Natural killer cell treated with Interleukin-12 subunit alpha and Interleukin-12 subunit beta and Interleukin-15 and Interleukin-18, amount 100 ng/mL, for 72 hours (primary cell): ENCODE measurements around the gene SCN5A. TPM values are rescaled to one million over a fixed set of nuclear protein-coding genes. Genes with fewer than 3 reads are reported as not detected.

Experiments
- ATAC-seq, 2 donors: fragments of 150-1000 bp; cut with Tn5 transposase in 1 of 2; sonication (Bioruptor Pico), chemical (Tn5 transposase) in 1 of 2; 2 replicates each; pipeline ENCODE4 v1.10.0; 2021
- DNase-seq: peaks from one replicate; pipeline ENCODE4 v3.0.0; 2022; ENCODE audit warnings: low spot score
- H3K27ac Mint-ChIP-seq, 2 donors: 1 replicate in 1 of 2; 2 replicates in 1 of 2; pipeline ENCODE4 v1.8.0; 2022; ENCODE audit warnings: mixed read lengths in 2 of 2, mild to moderate bottlenecking in 1 of 2, moderate library complexity in 1 of 2
- H3K27me3 Mint-ChIP-seq, 2 donors: 1 replicate in 1 of 2; 2 replicates in 1 of 2; pipeline ENCODE4 v1.8.0; 2022; ENCODE audit warnings: mixed read lengths in 2 of 2
- H3K36me3 Mint-ChIP-seq: one replicate; pipeline ENCODE4 v1.8.0; 2022; ENCODE audit warnings: mixed read lengths
- H3K4me1 Mint-ChIP-seq, 2 donors: 1 replicate in 1 of 2; 2 replicates in 1 of 2; pipeline ENCODE4 v1.8.0; 2022; ENCODE audit warnings: low read depth in 2 of 2, mixed read lengths in 2 of 2, mild to moderate bottlenecking in 1 of 2
- H3K4me3 Mint-ChIP-seq: one replicate; pipeline ENCODE4 v1.8.0; 2022; ENCODE audit warnings: mixed read lengths
- H3K9me3 Mint-ChIP-seq: 2 replicates; pipeline ENCODE4 v1.8.0; 2022; ENCODE audit warnings: mixed read lengths
- total RNA-seq, 2 donors: library from RNA; stranded (reverse); gene quantifications; one replicate each; pipeline ENCODE4 v1.2.3, GENCODE V29; 2022

Gene SCN5A
- total RNA-seq, 2 donors from 2014 or later = 0.14 TPM; not detected in 1

DNA sequence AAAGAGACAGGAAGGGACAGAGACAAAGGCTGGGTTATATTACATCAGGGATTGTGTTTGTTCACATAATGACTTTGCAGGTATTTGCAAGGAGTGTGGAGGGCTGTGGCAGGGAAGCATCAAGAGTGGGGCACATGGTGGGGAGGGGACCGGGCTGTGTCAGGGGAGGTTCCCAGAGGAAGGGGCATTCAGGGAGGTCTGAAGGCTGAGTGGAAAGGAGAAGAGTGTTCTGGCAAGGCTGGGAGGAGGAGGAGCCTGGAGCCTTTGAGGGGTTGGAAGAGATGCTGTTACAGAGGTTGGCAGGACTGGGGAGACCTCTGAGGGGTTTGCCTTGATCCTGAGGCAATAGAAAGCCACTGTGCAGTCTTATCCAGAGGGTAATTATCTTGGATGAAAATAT, 103.9 kb downstream of the SCN5A start:
- no peak for DNase-seq
- H3K9me3 Mint-ChIP-seq = no peaks in the 10 kb centered on the region
- H3K4me1 Mint-ChIP-seq = no peaks in the 10 kb centered on the region
- peaks cover 0 to 7% of the 10 kb centered on the region in 2 donors for H3K27me3 Mint-ChIP-seq
- no peaks in the 10 kb centered on the region for H3K36me3 Mint-ChIP-seq
- no peak overlapping the region for H3K4me3 Mint-ChIP-seq
- H3K27ac Mint-ChIP-seq = no peak overlapping the region
- ATAC-seq = no peak

GRCh38 chr3:38544926-38545325, 104.6 kb downstream of the SCN5A start:
- ATAC-seq (no peak), DNase-seq (no peak)
- H3K27ac Mint-ChIP-seq = no peak overlapping the region

GRCh38 chr3:38543586-38543985, 105.9 kb downstream of the SCN5A start:
- DNase-seq (no peak), ATAC-seq (no peak)
- Mint-ChIP-seq H3K27ac (no peak overlapping the region), H3K4me1 (no peaks in the 10 kb centered on the region), H3K27me3 (peaks cover 0 to 7% of the 10 kb centered on the region in 2 donors), H3K36me3 (no peaks in the 10 kb centered on the region), H3K4me3 (no peak overlapping the region), H3K9me3 (no peaks in the 10 kb centered on the region)

More at GRCh38 chr3:38544926-38545325, 104.6 kb downstream of the SCN5A start:
- Mint-ChIP-seq H3K27me3 (peaks cover 0 to 7% of the 10 kb centered on the region in 2 donors), H3K36me3 (no peaks in the 10 kb centered on the region), H3K4me3 (no peak overlapping the region), H3K9me3 (no peaks in the 10 kb centered on the region), H3K4me1 (no peaks in the 10 kb centered on the region)

- ATAC-seq = no peak
- Mint-ChIP-seq H3K27ac (no peak overlapping the region), H3K4me3 (no peak overlapping the region), H3K36me3 (no peaks in the 10 kb centered on the region), H3K4me1 (no peaks in the 10 kb centered on the region), H3K9me3 (no peaks in the 10 kb centered on the region), H3K27me3 (peaks cover 0 to 7% of the 10 kb centered on the region in 2 donors)
- no peak for DNase-seq
Measured at GRCh38 chr3:38542401-38543298, 106.8 kb downstream of the SCN5A start.

- peaks cover 0 to 7% of the 10 kb centered on the region in 2 donors for H3K27me3 Mint-ChIP-seq
- H3K4me3 Mint-ChIP-seq = no peak overlapping the region
- no peak for DNase-seq
- no peaks in the 10 kb centered on the region for H3K4me1 Mint-ChIP-seq
- no peaks in the 10 kb centered on the region for H3K36me3 Mint-ChIP-seq
- no peak for ATAC-seq
- no peak overlapping the region for H3K27ac Mint-ChIP-seq
- no peaks in the 10 kb centered on the region for H3K9me3 Mint-ChIP-seq
Measured at GRCh38 chr3:38541806-38542205, 107.7 kb downstream of the SCN5A start.

DNA sequence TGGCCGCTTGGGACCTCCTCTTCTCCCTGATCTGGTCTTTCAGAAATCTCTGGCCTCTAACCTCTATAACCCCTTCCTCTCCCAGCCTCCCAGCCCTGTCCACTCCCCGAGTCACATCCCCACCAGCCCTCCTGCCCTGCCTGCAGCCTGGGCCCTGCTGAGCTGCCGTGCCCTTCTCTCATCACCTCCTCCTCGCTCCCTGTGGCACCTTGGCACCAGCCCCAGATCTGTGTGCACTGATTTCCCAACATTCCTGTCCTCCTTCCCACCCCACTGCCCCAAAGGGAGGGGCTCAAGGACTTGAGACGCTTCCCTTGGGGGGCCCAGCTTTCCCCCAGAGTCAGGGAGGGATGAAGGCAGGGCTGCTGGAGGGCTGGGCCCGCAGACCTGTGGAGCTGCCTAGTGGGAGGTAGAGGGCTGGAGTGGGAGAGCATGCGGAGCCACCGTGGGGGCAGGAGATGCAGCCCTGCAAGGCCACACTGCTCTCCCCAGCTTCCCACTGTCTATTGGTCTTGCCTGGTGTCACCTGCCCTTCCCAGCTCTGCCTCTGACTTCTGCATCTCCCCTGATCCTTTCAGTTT, 110.6 kb downstream of the SCN5A start:
- peaks cover 0 to 3% of the 10 kb centered on the region in 2 donors for H3K4me1 Mint-ChIP-seq
- ATAC-seq (peak in 1 of 2 donors; percentile 26), DNase-seq (no peak)
- peaks cover 5% of the 10 kb centered on the region for H3K36me3 Mint-ChIP-seq
- no peaks in the 10 kb centered on the region for H3K9me3 Mint-ChIP-seq
- no peak overlapping the region for H3K4me3 Mint-ChIP-seq
- no peak overlapping the region for H3K27ac Mint-ChIP-seq
- no peaks in the 10 kb centered on the region for H3K27me3 Mint-ChIP-seq

DNA sequence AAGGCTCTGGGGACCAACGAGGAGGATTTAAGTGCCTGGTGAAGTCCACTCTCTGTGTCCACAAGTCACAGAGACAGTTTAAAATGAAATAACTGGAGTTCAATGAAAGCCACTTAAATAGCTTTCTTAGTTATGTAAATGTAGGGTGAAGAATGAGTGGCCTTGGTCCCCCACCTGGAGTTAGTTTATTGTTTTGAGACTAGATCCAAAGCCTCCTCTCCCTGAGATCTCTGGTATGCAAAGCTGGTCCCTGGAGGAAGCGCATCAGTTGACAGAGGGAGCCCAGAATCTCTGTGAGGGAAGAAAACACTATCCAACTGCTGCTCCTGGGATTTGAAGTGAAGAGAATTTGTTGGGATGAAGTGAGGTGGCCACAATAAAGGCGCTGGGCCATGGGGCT, 112.8 kb downstream of the SCN5A start:
- ATAC-seq (no peak), DNase-seq (no peak)
- Mint-ChIP-seq H3K27ac (peak overlapping the region in 1 of 2 donors; percentile 40), H3K36me3 (peaks cover 5% of the 10 kb centered on the region), H3K27me3 (no peaks in the 10 kb centered on the region), H3K9me3 (no peaks in the 10 kb centered on the region), H3K4me1 (peaks cover 0 to 8% of the 10 kb centered on the region in 2 donors), H3K4me3 (no peak overlapping the region)

GRCh38 chr3:38534604-38535003, 114.9 kb downstream of the SCN5A start:
- no peaks in the 10 kb centered on the region for H3K27me3 Mint-ChIP-seq
- H3K4me3 Mint-ChIP-seq = no peak overlapping the region
- H3K9me3 Mint-ChIP-seq = no peaks in the 10 kb centered on the region
- H3K4me1 Mint-ChIP-seq = peaks cover 0 to 8% of the 10 kb centered on the region in 2 donors
- peaks cover 11% of the 10 kb centered on the region for H3K36me3 Mint-ChIP-seq
- DNase-seq (no peak), ATAC-seq (no peak)
- no peak overlapping the region for H3K27ac Mint-ChIP-seq

GRCh38 chr3:38534180-38534579, 115.3 kb downstream of the SCN5A start:
- ATAC-seq (no peak), DNase-seq (no peak)
- Mint-ChIP-seq H3K27ac (no peak overlapping the region), H3K9me3 (no peaks in the 10 kb centered on the region), H3K27me3 (no peaks in the 10 kb centered on the region), H3K36me3 (peaks cover 11% of the 10 kb centered on the region), H3K4me1 (peaks cover 0 to 8% of the 10 kb centered on the region in 2 donors), H3K4me3 (no peak overlapping the region)

DNA sequence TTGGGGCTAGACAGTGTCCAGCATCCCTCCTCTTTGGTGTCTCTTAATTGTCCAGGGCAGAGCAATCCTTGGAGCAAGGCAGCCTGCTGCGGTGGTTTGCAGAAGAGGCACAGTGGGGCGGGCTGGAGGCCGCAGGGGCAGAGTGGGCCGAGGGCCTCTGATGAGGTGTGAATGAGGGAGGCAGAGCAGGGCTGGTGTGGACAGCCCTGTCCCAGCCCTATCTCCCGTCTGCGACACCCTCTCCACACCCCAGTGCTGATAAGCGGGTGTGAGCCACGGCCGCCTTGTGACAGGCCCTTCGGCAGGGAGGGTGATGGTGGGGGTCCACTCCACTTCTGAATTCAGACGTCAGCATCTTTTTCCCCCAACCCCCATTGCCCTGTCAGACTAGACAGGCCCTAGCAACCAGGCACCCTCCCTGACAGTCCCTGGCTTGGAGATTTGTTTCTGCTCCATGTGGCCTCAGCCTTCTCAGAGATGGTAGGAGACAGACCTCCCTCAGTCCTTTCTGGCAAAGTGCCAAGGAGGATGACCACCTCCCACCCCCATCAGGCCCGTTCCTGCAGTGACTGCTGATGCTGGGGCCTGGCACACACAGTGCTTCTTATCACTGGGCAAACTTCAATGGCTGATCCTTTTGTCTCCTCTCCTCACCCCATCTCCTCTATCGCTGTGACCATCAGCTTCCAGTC, 116.1 kb downstream of the SCN5A start:
- DNase-seq = no peak

GRCh38 chr3:38532529-38532928, 117.0 kb downstream of the SCN5A start:
- Mint-ChIP-seq H3K4me1 (peaks cover 0 to 11% of the 10 kb centered on the region in 2 donors), H3K27me3 (no peaks in the 10 kb centered on the region), H3K36me3 (peaks cover 19% of the 10 kb centered on the region), H3K4me3 (no peak overlapping the region), H3K27ac (no peak overlapping the region), H3K9me3 (no peaks in the 10 kb centered on the region)
- DNase-seq = no peak
- ATAC-seq = no peak

More for the DNA sequence above, 116.1 kb downstream of the SCN5A start:
- H3K36me3 Mint-ChIP-seq = peaks cover 11% of the 10 kb centered on the region
- peak in 1 of 2 donors; percentile 28 for ATAC-seq
- no peaks in the 10 kb centered on the region for H3K27me3 Mint-ChIP-seq
- peaks cover 0 to 8% of the 10 kb centered on the region in 2 donors for H3K4me1 Mint-ChIP-seq
- H3K27ac Mint-ChIP-seq = no peak overlapping the region
- H3K4me3 Mint-ChIP-seq = no peak overlapping the region
- H3K9me3 Mint-ChIP-seq = no peaks in the 10 kb centered on the region

GRCh38 chr3:38528457-38528856, 121.0 kb downstream of the SCN5A start:
- ATAC-seq = no peak
- Mint-ChIP-seq H3K9me3 (no peaks in the 10 kb centered on the region), H3K4me3 (no peak overlapping the region), H3K27ac (no peak overlapping the region), H3K27me3 (no peaks in the 10 kb centered on the region), H3K36me3 (peaks cover 26% of the 10 kb centered on the region), H3K4me1 (peaks cover 0 to 9% of the 10 kb centered on the region in 2 donors)
- no peak for DNase-seq

DNA sequence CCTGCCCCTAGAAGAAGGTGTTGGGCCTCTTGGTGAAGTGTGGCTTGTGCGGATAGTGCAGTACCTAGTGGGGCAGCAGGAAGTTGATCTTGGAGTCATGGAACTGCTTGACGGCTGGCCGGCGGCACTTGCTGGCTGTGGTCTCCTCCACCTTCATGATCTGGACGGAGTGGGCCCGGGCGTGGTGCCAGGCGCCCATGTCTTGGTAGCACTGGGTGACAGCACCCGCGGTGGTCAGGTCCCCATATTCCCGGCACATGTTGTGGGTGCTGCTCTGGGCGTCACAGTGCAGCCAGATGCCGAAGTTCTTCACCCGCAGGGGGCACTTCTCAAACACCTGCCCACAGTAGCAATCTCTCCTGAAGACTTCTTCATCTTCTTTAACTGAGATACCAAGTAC, 122.7 kb downstream of the SCN5A start:
- Mint-ChIP-seq H3K9me3 (no peaks in the 10 kb centered on the region), H3K4me1 (peaks cover 0 to 5% of the 10 kb centered on the region in 2 donors), H3K27me3 (no peaks in the 10 kb centered on the region), H3K36me3 (peaks cover 26% of the 10 kb centered on the region), H3K4me3 (no peak overlapping the region), H3K27ac (no peak overlapping the region)
- ATAC-seq = no peak
- no peak for DNase-seq
